CD14-positive monocyte (primary cell): Measurements from ENCODE around the gene NDUFB3. TPM values are rescaled to one million over a fixed set of nuclear protein-coding genes. Genes with fewer than 3 reads are reported as not detected.

ENCODE experiments used
- DNase-seq, 3 donors: peaks; one replicate each; pipeline ENCODE4 v3.0.0-alpha.2; 2011 to 2022
- H2AFZ ChIP-seq: 2 replicates; pipeline ENCODE4 v1.6.0; 2012; ENCODE audit warnings: mild to moderate bottlenecking, low read depth, low read length, inconsistent platforms; ENCODE audit not compliant: insufficient read depth, poor library complexity, severe bottlenecking
- H3K27ac ChIP-seq, 2 donors: 1 replicate in 1 of 2; 2 replicates in 1 of 2; pipeline ENCODE4 v1.5.1; 2012 to 2013; ENCODE audit warnings: low read length in 2 of 2, control low read depth in 1 of 2, inconsistent platforms in 1 of 2, low read depth in 1 of 2, mild to moderate bottlenecking in 1 of 2
- H3K27me3 ChIP-seq, 2 donors: one replicate each; pipeline versions ENCODE4 v1.6.0 to v1.6.1; 2011 to 2013; ENCODE audit warnings: low read length in 2 of 2; ENCODE audit not compliant: control insufficient read depth in 2 of 2, insufficient read depth in 2 of 2
- H3K36me3 ChIP-seq, 2 donors: replicated peaks in 1 of 2; 1 replicate in 1 of 2; 2 replicates in 1 of 2; pipeline versions ENCODE4 v1.5.1 to v1.6.1; 2012 to 2013; ENCODE audit warnings: low read length in 2 of 2, control low read depth in 1 of 2, inconsistent platforms in 1 of 2, mild to moderate bottlenecking in 1 of 2; ENCODE audit not compliant: insufficient read depth in 2 of 2, control insufficient read depth in 1 of 2
- H3K4me1 ChIP-seq, 2 donors: 1 replicate in 1 of 2; 2 replicates in 1 of 2; pipeline versions ENCODE4 v1.5.1 to v1.6.1; 2012 to 2013; ENCODE audit warnings: low read length in 2 of 2, control low read depth in 1 of 2, inconsistent platforms in 1 of 2, mild to moderate bottlenecking in 1 of 2, moderate library complexity in 1 of 2; ENCODE audit not compliant: insufficient read depth in 2 of 2, control insufficient read depth in 1 of 2
- H3K4me2 ChIP-seq: replicated peaks from 2 replicates; pipeline ENCODE3; 2012; ENCODE audit warnings: low read length, moderate library complexity, mild to moderate bottlenecking; ENCODE audit not compliant: poor library complexity, severe bottlenecking; ENCODE audit errors: extremely low read depth
- H3K4me3 ChIP-seq, 3 experiments: fragments of 200-600 bp in 1 of 3; sonication (generic) in 1 of 3; replicated peaks in 1 of 3; 1 replicate in 2 of 3; 2 replicates in 1 of 3; pipeline ENCODE4 v1.5.1; 2011 to 2013; ENCODE audit warnings: low read length in 3 of 3, mild to moderate bottlenecking in 3 of 3, control low read depth in 2 of 3, low read depth in 2 of 3, inconsistent platforms in 1 of 3, moderate library complexity in 1 of 3
- H3K79me2 ChIP-seq: 2 replicates; pipeline ENCODE4 v1.6.0; 2012; ENCODE audit warnings: mild to moderate bottlenecking, control low read depth, inconsistent platforms, low read length, moderate library complexity; ENCODE audit not compliant: insufficient read depth
- H3K9ac ChIP-seq: 2 replicates; pipeline ENCODE4 v1.6.0; 2017; ENCODE audit warnings: low read length, mild to moderate bottlenecking; ENCODE audit not compliant: insufficient read depth, poor library complexity, severe bottlenecking
- H3K9me3 ChIP-seq, 2 donors: replicated peaks in 1 of 2; 1 replicate in 1 of 2; 2 replicates in 1 of 2; pipeline versions ENCODE4 v1.5.1 to v1.6.1; 2012 to 2013; ENCODE audit warnings: low read length in 2 of 2, control low read depth in 1 of 2; ENCODE audit not compliant: control insufficient read depth in 1 of 2, insufficient read depth in 1 of 2
- H4K20me1 ChIP-seq: 2 replicates; pipeline ENCODE4 v1.6.0; 2012; ENCODE audit warnings: mild to moderate bottlenecking, low read length, control low read depth, moderate library complexity; ENCODE audit not compliant: insufficient read depth
- H3K27ac Mint-ChIP-seq, 7 donors: one replicate each; pipeline ENCODE4 v1.8.0; 2020; ENCODE audit warnings: mild to moderate bottlenecking in 7 of 7, mixed read lengths in 7 of 7, moderate library complexity in 6 of 7, inconsistent platforms in 2 of 7
- H3K27me3 Mint-ChIP-seq, 3 donors: one replicate each; pipeline ENCODE4 v1.8.0; 2021 to 2022; ENCODE audit warnings: low read depth in 3 of 3, mild to moderate bottlenecking in 3 of 3, mixed read lengths in 3 of 3, moderate library complexity in 3 of 3, inconsistent platforms in 1 of 3
- H3K36me3 Mint-ChIP-seq, 2 donors: one replicate each; pipeline ENCODE4 v1.8.0; 2020; ENCODE audit warnings: mixed read lengths in 2 of 2, inconsistent platforms in 1 of 2, mild to moderate bottlenecking in 1 of 2
- H3K4me1 Mint-ChIP-seq: one replicate; pipeline ENCODE4 v1.8.0; 2020; ENCODE audit warnings: mild to moderate bottlenecking, mixed read lengths
- H3K4me3 Mint-ChIP-seq, 2 donors: one replicate each; pipeline ENCODE4 v1.8.0; 2020; ENCODE audit warnings: mild to moderate bottlenecking in 2 of 2, mixed read lengths in 2 of 2, moderate library complexity in 1 of 2
- H3K9me3 Mint-ChIP-seq, 7 donors: one replicate each; pipeline ENCODE4 v1.8.0; 2020 to 2022; ENCODE audit warnings: mixed read lengths in 7 of 7, mild to moderate bottlenecking in 6 of 7, moderate library complexity in 6 of 7, inconsistent platforms in 2 of 7
- WGBS: methylation state at CpG from one replicate; pipeline ENCODE4 v1.1.5; 2013; ENCODE audit warnings: missing lambda C conversion rate; ENCODE audit not compliant: insufficient coverage; 5-methylcytosine and 5-hydroxymethylcytosine counted together
- intact Hi-C, 2 donors: fragments of 100-400 bp; cut with micrococcal nuclease; formaldehyde crosslinking; loops; one replicate each; pipeline versions ENCODE4 v1.15.0 to v1.15.1; 2023
- polyA plus RNA-seq, 3 donors: library from polyadenylated mRNA; depleted of rRNA in 1 of 3; unstranded in 2 of 3; stranded (reverse) in 1 of 3; fragments of 300-500 nt in 2 of 3; fragments of >200 nt in 1 of 3; fragmentation: Illumina TruSeq in 2 of 3; gene quantifications; 1 replicate in 2 of 3; 2 replicates in 1 of 3; pipeline ENCODE4 v1.2.3, GENCODE V29; 2012 to 2021
- TF ChIP-seq, protein P1 (sequence below): fragments of 200-600 bp; IDR thresholded peaks from one replicate; pipeline ENCODE4 v1.8.0; 2022; ENCODE audit warnings: antibody characterized with exemption, mild to moderate bottlenecking

The NDUFB3 gene
- polyA plus RNA-seq, 3 donors, result 26.3 to 340 (median 313) TPM

DNA sequence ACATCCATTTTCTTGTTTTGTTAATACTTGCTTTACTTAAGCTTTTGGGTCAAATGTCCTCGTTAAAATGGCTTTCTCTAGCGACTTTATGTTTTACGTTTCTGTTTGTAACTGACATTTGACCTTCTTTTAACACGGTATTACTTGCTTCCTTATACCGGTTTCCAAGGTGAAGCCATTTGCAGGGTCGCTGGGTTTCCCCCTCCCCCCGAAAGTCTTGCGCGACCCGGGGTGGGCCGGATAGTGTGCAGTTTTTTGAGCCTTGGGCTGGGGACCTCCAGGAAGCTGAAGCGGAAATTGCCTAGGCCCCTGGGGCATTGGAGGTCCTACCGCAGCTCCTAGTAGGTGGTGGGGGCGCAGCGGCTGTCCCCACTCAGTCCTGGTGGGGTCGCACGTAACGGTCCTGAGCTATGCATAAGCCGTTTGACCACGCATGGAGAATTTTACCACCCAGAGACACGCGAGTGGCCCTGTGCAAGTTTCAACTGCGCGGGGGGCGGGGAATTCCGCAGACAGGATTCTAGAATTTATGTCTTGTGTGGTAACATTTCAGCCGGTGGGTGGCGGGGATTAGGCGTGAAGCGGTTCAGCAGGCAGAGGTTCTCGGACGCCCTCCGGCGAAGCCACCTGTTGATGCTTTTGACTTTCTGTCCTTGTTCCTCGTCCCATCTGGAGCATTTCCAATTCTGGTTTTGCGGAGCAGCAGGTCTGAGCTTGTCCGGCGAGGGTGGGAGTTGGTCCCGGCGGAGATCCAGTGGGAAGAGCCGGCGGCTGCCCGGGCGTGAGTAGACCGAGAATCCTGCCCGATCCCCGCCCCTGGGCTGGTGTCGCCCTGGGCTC is 46.5 kb downstream of the NDUFB3 start:
- peaks cover 94% of the 10 kb centered on the region for H3K79me2 ChIP-seq
- intact Hi-C loops, result loop anchor here (2.0 to 5.0 kb wide), 3 partner anchors 39 to 156 kb away; partner anchors contain the start of gene ORC2 (in 1 of the 2)
- H2AFZ ChIP-seq, result peak overlapping the region; percentile 51
- peak overlapping the region; percentile 77 to 99 (median 83) for H3K4me3 ChIP-seq
- peaks cover 40 to 63% of the 10 kb centered on the region in 2 donors for H3K4me1 ChIP-seq
- peaks cover 0 to 4% (median 1%) of the 10 kb centered on the region in 3 donors for H3K27me3 Mint-ChIP-seq
- no peaks in the 10 kb centered on the region for H3K9me3 ChIP-seq
- DNase-seq, result peak; percentile 67 to 88 (median 68)
- TF ChIP-seq, protein P1, sequence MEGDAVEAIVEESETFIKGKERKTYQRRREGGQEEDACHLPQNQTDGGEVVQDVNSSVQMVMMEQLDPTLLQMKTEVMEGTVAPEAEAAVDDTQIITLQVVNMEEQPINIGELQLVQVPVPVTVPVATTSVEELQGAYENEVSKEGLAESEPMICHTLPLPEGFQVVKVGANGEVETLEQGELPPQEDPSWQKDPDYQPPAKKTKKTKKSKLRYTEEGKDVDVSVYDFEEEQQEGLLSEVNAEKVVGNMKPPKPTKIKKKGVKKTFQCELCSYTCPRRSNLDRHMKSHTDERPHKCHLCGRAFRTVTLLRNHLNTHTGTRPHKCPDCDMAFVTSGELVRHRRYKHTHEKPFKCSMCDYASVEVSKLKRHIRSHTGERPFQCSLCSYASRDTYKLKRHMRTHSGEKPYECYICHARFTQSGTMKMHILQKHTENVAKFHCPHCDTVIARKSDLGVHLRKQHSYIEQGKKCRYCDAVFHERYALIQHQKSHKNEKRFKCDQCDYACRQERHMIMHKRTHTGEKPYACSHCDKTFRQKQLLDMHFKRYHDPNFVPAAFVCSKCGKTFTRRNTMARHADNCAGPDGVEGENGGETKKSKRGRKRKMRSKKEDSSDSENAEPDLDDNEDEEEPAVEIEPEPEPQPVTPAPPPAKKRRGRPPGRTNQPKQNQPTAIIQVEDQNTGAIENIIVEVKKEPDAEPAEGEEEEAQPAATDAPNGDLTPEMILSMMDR, result peak; percentile 35
- peak overlapping the region; percentile 97 for H3K9ac ChIP-seq
- peaks cover 0 to 2% (median 0%) of the 10 kb centered on the region in 7 donors for H3K9me3 Mint-ChIP-seq
- H3K36me3 Mint-ChIP-seq, result peaks cover 22 to 30% of the 10 kb centered on the region in 2 donors
- peaks cover 4 to 14% of the 10 kb centered on the region in 2 donors for H3K36me3 ChIP-seq
- no peaks in the 10 kb centered on the region for H3K27me3 ChIP-seq
- peaks cover 51% of the 10 kb centered on the region for H4K20me1 ChIP-seq
- peak overlapping the region; percentile 96 to 99 for H3K27ac ChIP-seq
- H3K4me2 ChIP-seq, result peak overlapping the region; percentile 96
- under 1% methylated on average over 37 of the region's 48 CpGs for WGBS
- peak overlapping the region; percentile 93 to 99 (median 99) for H3K27ac Mint-ChIP-seq
- H3K4me3 Mint-ChIP-seq, result peak overlapping the region; percentile 97 to 99
- peaks cover 43% of the 10 kb centered on the region for H3K4me1 Mint-ChIP-seq

DNA sequence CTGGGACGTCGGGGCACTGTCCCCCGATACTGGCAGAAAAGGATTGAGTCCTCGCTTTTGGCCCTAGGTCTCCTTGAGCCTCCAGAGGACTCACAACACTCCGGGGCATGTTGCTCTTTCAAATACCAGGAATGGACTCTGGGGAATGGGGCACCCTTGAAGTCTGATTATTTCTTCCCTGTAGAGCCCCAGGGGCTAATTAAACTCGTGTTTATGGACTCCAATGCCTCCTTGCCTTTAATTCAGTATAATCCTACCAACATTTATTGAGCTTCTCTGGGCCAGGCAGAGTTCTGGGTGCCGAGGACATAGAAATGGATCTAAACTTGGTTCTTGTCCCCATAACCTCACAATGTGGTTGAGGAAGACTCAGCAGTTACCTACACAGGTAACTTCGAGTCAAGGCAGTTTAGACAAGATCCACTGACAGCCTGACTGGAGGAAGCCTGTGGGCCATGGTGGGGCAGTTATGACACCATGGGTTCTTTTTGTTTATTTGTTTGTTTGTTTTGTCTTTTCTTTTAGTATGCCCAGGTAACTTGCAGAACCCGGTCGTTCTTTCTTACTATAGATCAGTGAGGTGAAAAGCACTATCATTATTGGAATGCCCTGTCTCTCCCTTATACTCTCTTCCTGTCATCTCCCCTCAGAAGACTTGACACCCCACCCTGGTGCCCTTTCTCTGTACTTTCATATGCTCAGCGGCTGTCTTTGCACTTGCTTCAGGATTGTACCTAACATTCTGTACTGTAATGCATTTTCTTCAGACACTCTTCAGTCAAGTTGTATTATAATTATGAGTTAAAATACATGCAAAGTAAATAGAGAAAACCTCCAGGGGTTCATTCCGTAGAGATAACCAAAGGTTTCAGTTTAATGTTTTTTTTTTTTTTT is 47.4 kb downstream of the NDUFB3 start:
- H3K9me3 ChIP-seq, result no peaks in the 10 kb centered on the region
- TF ChIP-seq, protein P1, result no peak
- H3K36me3 Mint-ChIP-seq, result peaks cover 26 to 38% of the 10 kb centered on the region in 2 donors
- peaks cover 48% of the 10 kb centered on the region for H3K4me1 Mint-ChIP-seq
- H3K4me1 ChIP-seq, result peaks cover 49 to 66% of the 10 kb centered on the region in 2 donors
- DNase-seq, result no peak
- intact Hi-C loops, result loop anchor here (2.0 to 5.0 kb wide), 3 partner anchors 38 to 157 kb away; partner anchors contain the start of gene ORC2 (in 1 of the 2)
- peaks cover 4 to 14% of the 10 kb centered on the region in 2 donors for H3K36me3 ChIP-seq
- peaks cover 60% of the 10 kb centered on the region for H4K20me1 ChIP-seq
- peaks cover 100% of the 10 kb centered on the region for H3K79me2 ChIP-seq
- peak overlapping the region; percentile 96 to 99 for H3K27ac ChIP-seq
- peaks cover 0 to 4% (median 1%) of the 10 kb centered on the region in 3 donors for H3K27me3 Mint-ChIP-seq
- peak overlapping the region; percentile 51 for H2AFZ ChIP-seq
- WGBS, result 0% methylated on average over 5 of the region's 12 CpGs
- peak overlapping the region; percentile 77 to 99 (median 83) for H3K4me3 ChIP-seq
- peak overlapping the region; percentile 97 to 99 for H3K4me3 Mint-ChIP-seq
- H3K4me2 ChIP-seq, result peak overlapping the region; percentile 96
- peak overlapping the region; percentile 97 for H3K9ac ChIP-seq
- H3K27ac Mint-ChIP-seq, result peak overlapping the region; percentile 93 to 99 (median 99)
- H3K27me3 ChIP-seq, result no peaks in the 10 kb centered on the region
- peaks cover 0 to 2% (median 0%) of the 10 kb centered on the region in 7 donors for H3K9me3 Mint-ChIP-seq
